Loucy (cell line): Measurements from ENCODE around the gene PARVG.

Experiments
- H2AFZ ChIP-seq: fragments of 200-600 bp; sonication (generic); 2 replicates; pipeline ENCODE4 v1.6.0; 2016; ENCODE audit warnings: antibody characterized with exemption, mild to moderate bottlenecking, low read length, moderate library complexity
- H3F3A ChIP-seq: fragments of 200-600 bp; 2 replicates; pipeline ENCODE4 v1.6.0; 2016; ENCODE audit warnings: antibody characterized with exemption, low read depth, mild to moderate bottlenecking
- H3K27me3 ChIP-seq: fragments of 200-600 bp; sonication (generic); 2 replicates; pipeline ENCODE4 v1.6.1; 2014; ENCODE audit warnings: low read length, mild to moderate bottlenecking; ENCODE audit not compliant: insufficient read depth, poor library complexity, severe bottlenecking
- H3K36me3 ChIP-seq: fragments of 200-600 bp; sonication (generic); 2 replicates; pipeline ENCODE4 v1.6.1; 2016; ENCODE audit warnings: low read length; ENCODE audit not compliant: insufficient read depth
- H3K4me1 ChIP-seq: fragments of 200-600 bp; sonication (generic); 2 replicates; pipeline ENCODE4 v1.5.1; 2014; ENCODE audit warnings: low read length, mild to moderate bottlenecking; ENCODE audit not compliant: insufficient read depth, poor library complexity, severe bottlenecking
- H3K4me2 ChIP-seq: fragments of 200-600 bp; sonication (generic); 2 replicates; pipeline ENCODE4 v1.6.0; 2014; ENCODE audit warnings: antibody characterized with exemption, low read length, low read depth, mild to moderate bottlenecking; ENCODE audit not compliant: poor library complexity, severe bottlenecking
- H3K4me3 ChIP-seq: fragments of 200-600 bp; sonication (generic); 2 replicates; pipeline ENCODE4 v1.5.1; 2014; ENCODE audit warnings: low read length, mild to moderate bottlenecking, mixed read lengths; ENCODE audit not compliant: poor library complexity, severe bottlenecking
- H3K79me2 ChIP-seq: fragments of 200-600 bp; sonication (generic); 2 replicates; pipeline ENCODE4 v1.6.1; 2014; ENCODE audit warnings: low read length; ENCODE audit not compliant: insufficient read depth
- H3K9ac ChIP-seq: fragments of 200-600 bp; sonication (generic); 2 replicates; pipeline ENCODE4 v1.6.0; 2014; ENCODE audit warnings: mild to moderate bottlenecking, low read depth, low read length, moderate library complexity; ENCODE audit not compliant: poor library complexity, severe bottlenecking
- H3K9me2 ChIP-seq: fragments of 200-600 bp; sonication (generic); replicated peaks from 2 replicates; pipeline ENCODE4 v1.6.1; 2016; ENCODE audit warnings: low read depth, low read length, mixed read lengths
- H3K9me3 ChIP-seq: fragments of 200-600 bp; sonication (generic); 2 replicates; pipeline ENCODE4 v1.6.1; 2014; ENCODE audit warnings: mild to moderate bottlenecking, antibody characterized with exemption, low read length, low read depth; ENCODE audit not compliant: insufficient read depth
- H4K20me1 ChIP-seq: fragments of 200-600 bp; sonication (generic); 2 replicates; pipeline ENCODE4 v1.6.0; 2014; ENCODE audit warnings: antibody characterized with exemption, low read length, mild to moderate bottlenecking; ENCODE audit not compliant: insufficient read depth, poor library complexity, severe bottlenecking
- CTCF ChIP-seq: fragments of 200-600 bp; sonication (generic); conservative IDR thresholded peaks from 2 replicates; pipeline ENCODE4 v1.5.1; 2014; ENCODE audit warnings: mild to moderate bottlenecking, antibody characterized with exemption, low read length
- EZH2phosphoT487 ChIP-seq: fragments of 200-600 bp; IDR thresholded peaks from 2 replicates; pipeline ENCODE4 v1.6.1; 2018; ENCODE audit warnings: antibody characterized with exemption, mild to moderate bottlenecking, moderate library complexity, borderline replicate concordance

Gene PARVG

GRCh38 chr22:44136112-44136511 lies 44.6 kb upstream of the PARVG start:
- no peaks in the 10 kb centered on the region for H3K27me3 ChIP-seq
- TF ChIP-seq EZH2phosphoT487 (no peak), CTCF (no peak)
- no peaks in the 10 kb centered on the region for H4K20me1 ChIP-seq
- H2AFZ ChIP-seq, result no peak overlapping the region
- H3K9me3 ChIP-seq, result peaks cover 4% of the 10 kb centered on the region; the same call in 1 of the 2 replicates
- peaks cover 11% of the 10 kb centered on the region for H3K4me1 ChIP-seq
- H3K9ac ChIP-seq, result no peak overlapping the region
- no peak overlapping the region for H3K4me2 ChIP-seq
- H3F3A ChIP-seq, result no peaks in the 10 kb centered on the region; the same call in 1 of the 2 replicates
- no peaks in the 10 kb centered on the region for H3K9me2 ChIP-seq
- no peak overlapping the region for H3K4me3 ChIP-seq
- H3K36me3 ChIP-seq, result no peaks in the 10 kb centered on the region; the same call in 1 of the 2 replicates
- no peaks in the 10 kb centered on the region for H3K79me2 ChIP-seq

- H3K4me1 ChIP-seq, result peaks cover 11% of the 10 kb centered on the region
- no peaks in the 10 kb centered on the region; the same call in 1 of the 2 replicates for H3K36me3 ChIP-seq
- no peak overlapping the region for H3K4me3 ChIP-seq
- H4K20me1 ChIP-seq, result no peaks in the 10 kb centered on the region
- no peak overlapping the region for H3K9ac ChIP-seq
- H3K9me2 ChIP-seq, result no peaks in the 10 kb centered on the region
- H3K9me3 ChIP-seq, result peaks cover 4% of the 10 kb centered on the region; the same call in 1 of the 2 replicates
- no peaks in the 10 kb centered on the region for H3K79me2 ChIP-seq
- H3K4me2 ChIP-seq, result no peak overlapping the region
- TF ChIP-seq EZH2phosphoT487 (no peak), CTCF (no peak)
- H3K27me3 ChIP-seq, result no peaks in the 10 kb centered on the region
- no peaks in the 10 kb centered on the region; the same call in 1 of the 2 replicates for H3F3A ChIP-seq
- H2AFZ ChIP-seq, result no peak overlapping the region
These were observed 43.9 kb upstream of the PARVG start for GRCh38 chr22:44136786-44137185.

- no peak overlapping the region for H3K4me2 ChIP-seq
- H3K9ac ChIP-seq, result no peak overlapping the region
- no peak overlapping the region for H3K4me3 ChIP-seq
- no peaks in the 10 kb centered on the region for H3K79me2 ChIP-seq
- no peaks in the 10 kb centered on the region for H3K27me3 ChIP-seq
- H3F3A ChIP-seq, result no peaks in the 10 kb centered on the region; the same call in 1 of the 2 replicates
- H3K4me1 ChIP-seq, result peaks cover 11% of the 10 kb centered on the region
- no peak overlapping the region for H2AFZ ChIP-seq
- no peaks in the 10 kb centered on the region for H3K9me2 ChIP-seq
- no peaks in the 10 kb centered on the region; the same call in 1 of the 2 replicates for H3K36me3 ChIP-seq
- H3K9me3 ChIP-seq, result peaks cover 4% of the 10 kb centered on the region; the same call in 1 of the 2 replicates
- TF ChIP-seq EZH2phosphoT487 (no peak), CTCF (no peak)
- no peaks in the 10 kb centered on the region for H4K20me1 ChIP-seq
These were observed 43.3 kb upstream of the PARVG start for GRCh38 chr22:44137415-44137814.
